ENCODE data around the gene PCNT. TPM values are rescaled to one million over a fixed set of nuclear protein-coding genes. Genes with fewer than 3 reads are reported as not detected.

The PCNT gene
- total RNA-seq, 3 donors from 2014 or later = 20.4 to 36.9 (median 26.1) TPM

- DNase-seq = no peak
- Histone ChIP-seq H3K4me3 (no peak overlapping the region), H3K36me3 (ENCODE audit: low read depth) (no peaks in the 10 kb centered on the region), H3K9me3 (no peaks in the 10 kb centered on the region), H3K4me1 (ENCODE audit: low read depth) (peaks cover 3% of the 10 kb centered on the region)
- TF ChIP-seq CTCF (IDR thresholded peaks at IDR 0.05) = no peak
- no peak for ATAC-seq
- intact Hi-C loops (cut with DNase I, micrococcal nuclease) = no loop called here
These were observed 42.1 kb downstream of the PCNT start for GRCh38 chr21:46366091-46366490.

GRCh38 chr21:46366561-46366960 lies 42.6 kb downstream of the PCNT start:
- no peak for TF ChIP-seq CTCF (IDR thresholded peaks at IDR 0.05)
- H3K36me3 ChIP-seq (ENCODE audit: low read depth) = no peaks in the 10 kb centered on the region
- intact Hi-C loops (cut with DNase I, micrococcal nuclease) = no loop called here
- ATAC-seq (no peak), DNase-seq (no peak)
- no peaks in the 10 kb centered on the region for H3K9me3 ChIP-seq
- H3K4me1 ChIP-seq (ENCODE audit: low read depth) = peaks cover 3% of the 10 kb centered on the region
- H3K4me3 ChIP-seq = no peak overlapping the region

GRCh38 chr21:46366966-46367365 lies 43.0 kb downstream of the PCNT start:
- intact Hi-C loops (cut with DNase I, micrococcal nuclease) = no loop called here
- no peaks in the 10 kb centered on the region for H3K9me3 ChIP-seq
- ATAC-seq = no peak
- TF ChIP-seq CTCF (IDR thresholded peaks at IDR 0.05) = no peak
- DNase-seq = no peak
- no peak overlapping the region for H3K4me3 ChIP-seq
- no peaks in the 10 kb centered on the region for H3K36me3 ChIP-seq (ENCODE audit: low read depth)
- H3K4me1 ChIP-seq (ENCODE audit: low read depth) = peaks cover 3% of the 10 kb centered on the region

- DNase-seq (peak in 1 of 3 donors; percentile 5), ATAC-seq (peak; percentile 44)
- Histone ChIP-seq H3K4me1 (ENCODE audit: low read depth) (peaks cover 3% of the 10 kb centered on the region), H3K4me3 (no peak overlapping the region), H3K36me3 (ENCODE audit: low read depth) (no peaks in the 10 kb centered on the region), H3K9me3 (no peaks in the 10 kb centered on the region)
- no peak for TF ChIP-seq CTCF (IDR thresholded peaks at IDR 0.05)
- intact Hi-C loops (cut with DNase I, micrococcal nuclease) = no loop called here
These were observed 44.8 kb downstream of the PCNT start for GRCh38 chr21:46368533-46369285.

GRCh38 chr21:46369520-46370235 lies 45.7 kb downstream of the PCNT start:
- no peak for TF ChIP-seq CTCF (IDR thresholded peaks at IDR 0.05)
- Histone ChIP-seq H3K9me3 (no peaks in the 10 kb centered on the region), H3K36me3 (ENCODE audit: low read depth) (no peaks in the 10 kb centered on the region), H3K4me1 (ENCODE audit: low read depth) (peaks cover 3% of the 10 kb centered on the region), H3K4me3 (no peak overlapping the region)
- intact Hi-C loops (cut with DNase I, micrococcal nuclease) = no loop called here
- ATAC-seq = no peak
- no peak for DNase-seq
